ENCODE results near the gene GAGE10. TPM values are rescaled to one million over a fixed set of nuclear protein-coding genes. Genes with fewer than 3 reads are reported as not detected.
A peak's percentile ranks its signal among the peaks of the same experiment; 100 is the strongest.
"Not testable (repeated sequence)": the region's sequence is repeated elsewhere in the genome, so short reads cannot be mapped to it uniquely, and the experiment has no call there.

GAGE10 gene
- total and polyA plus RNA-seq, 2 of the 4 experiments (the other 2 are of a cell fraction), result not detected

DNA sequence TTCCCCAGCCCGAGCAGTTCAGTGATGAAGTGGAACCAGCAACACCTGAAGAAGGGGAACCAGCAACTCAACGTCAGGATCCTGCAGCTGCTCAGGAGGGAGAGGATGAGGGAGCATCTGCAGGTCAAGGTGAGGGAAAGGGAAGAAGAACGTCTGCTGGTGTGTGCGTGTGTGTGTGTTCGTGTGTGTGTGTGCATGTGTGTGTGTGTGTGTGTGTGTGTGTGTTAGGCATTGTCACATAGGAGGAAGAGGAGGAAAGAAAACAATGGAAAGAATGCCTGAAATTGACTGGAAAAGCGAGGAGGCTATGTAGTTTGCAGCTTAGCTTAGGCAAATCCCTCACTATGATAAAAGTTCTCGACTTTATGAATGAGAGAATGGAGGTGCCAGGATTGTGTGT lies 20.3 kb downstream of the GAGE10 start:
- H2AFZ ChIP-seq (replicated peaks; ENCODE audit: low read length, poor library complexity); H3K4ac ChIP-seq (ENCODE audit: low read depth, low read length); BruUV-seq (replicated peaks); in situ Hi-C loops (cut with MboI; ENCODE audit: low sequenced_read_pairs); H4K91ac ChIP-seq (ENCODE audit: insufficient read depth, low read depth, low read length); H3K4me3 ChIP-seq (ENCODE audit: insufficient read depth, low read depth, low read length); H3K9ac ChIP-seq (ENCODE audit: low read depth, low read length); H2AK9ac ChIP-seq (replicated peaks; ENCODE audit: low read depth, low read length, poor library complexity); dilution Hi-C loops (cut with HindIII; ENCODE audit: low sequenced_read_pairs, unreplicated experiment); H3K27ac ChIP-seq (ENCODE audit: insufficient read depth, low read length); H4K5ac ChIP-seq (ENCODE audit: low read depth, low read length); H4K20me1 ChIP-seq (ENCODE audit: insufficient read depth, low read length); H3K56ac ChIP-seq (ENCODE audit: extremely low read depth, insufficient read depth, low read length); POLR2A ChIA-PET (ENCODE audit: unreplicated experiment); H3K27me3 ChIP-seq (ENCODE audit: control insufficient read depth, insufficient read depth, low read length); H3K4me2 ChIP-seq (ENCODE audit: low read depth, low read length); ATAC-seq (ENCODE audit: low read depth); H4K8ac ChIP-seq (ENCODE audit: low read depth in 2 of 2, low read length in 2 of 2); intact Hi-C loops (cut with micrococcal nuclease); H3K79me1 ChIP-seq (ENCODE audit: low read depth in 1 of 2, low read length in 2 of 2); H3K4me1 ChIP-seq (ENCODE audit: control insufficient read depth, insufficient read depth, low read length); H2BK15ac ChIP-seq (ENCODE audit: low read depth, low read length); H3K9me3 ChIP-seq (ENCODE audit: control insufficient read depth, insufficient read depth, low read length); H2BK20ac ChIP-seq (ENCODE audit: low read depth, low read length); DNase-seq; CTCF ChIA-PET; H3K23ac ChIP-seq (ENCODE audit: low read depth, low read length); H3K18ac ChIP-seq (ENCODE audit: low read depth, low read length); H3K9me1 ChIP-seq (ENCODE audit: insufficient read depth, low read length); H2BK120ac ChIP-seq (ENCODE audit: low read depth, low read length); H2AK5ac ChIP-seq (ENCODE audit: low read depth, low read length); H3K36me3 ChIP-seq (ENCODE audit: control insufficient read depth, insufficient read depth, low read length); H3K14ac ChIP-seq (replicated peaks; ENCODE audit: low read depth, low read length): not testable (repeated sequence)
- H2BK5ac ChIP-seq (ENCODE audit: low read depth, low read length, poor library complexity, severe bottlenecking), result peak overlapping the region; percentile 30
- WGBS, 2 experiments (ENCODE audit: extremely low coverage in 2 of 2, insufficient read length in 1 of 2), result no CpG with 5 or more reads among the region's 7 CpGs

DNA sequence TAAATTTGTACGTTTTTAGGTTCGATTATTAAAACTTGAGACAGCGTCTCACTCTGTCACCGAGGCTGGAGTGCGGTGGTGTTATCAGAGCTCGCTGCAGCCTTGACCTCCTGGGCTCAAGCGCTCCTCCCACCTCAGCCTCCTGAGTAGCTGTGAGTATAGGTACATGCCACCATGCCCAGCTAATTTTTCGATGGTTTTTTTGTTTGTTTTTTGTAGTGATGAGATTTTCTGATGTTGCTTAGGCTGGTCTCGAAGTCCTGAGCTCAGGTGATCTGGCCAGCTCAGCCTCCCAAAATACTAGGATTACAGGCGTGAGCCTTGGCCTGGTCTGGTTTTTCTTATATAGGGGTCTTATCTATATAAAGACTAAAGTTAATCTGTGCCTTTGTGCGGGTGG lies 27.0 kb downstream of the GAGE10 start:
- H2AK9ac ChIP-seq (replicated peaks; ENCODE audit: low read depth, low read length, poor library complexity); H3K36me3 ChIP-seq (ENCODE audit: control insufficient read depth, insufficient read depth, low read length); POLR2A ChIA-PET (ENCODE audit: unreplicated experiment); H3K18ac ChIP-seq (ENCODE audit: low read depth, low read length); CTCF ChIA-PET; H2BK20ac ChIP-seq (ENCODE audit: low read depth, low read length); H4K8ac ChIP-seq (ENCODE audit: low read depth in 2 of 2, low read length in 2 of 2); BruUV-seq (replicated peaks); H2AFZ ChIP-seq (replicated peaks; ENCODE audit: low read length, poor library complexity); H3K9ac ChIP-seq (ENCODE audit: low read depth, low read length); H3K14ac ChIP-seq (replicated peaks; ENCODE audit: low read depth, low read length); DNase-seq; H2AK5ac ChIP-seq (ENCODE audit: low read depth, low read length); H4K91ac ChIP-seq (ENCODE audit: insufficient read depth, low read depth, low read length); H4K20me1 ChIP-seq (ENCODE audit: insufficient read depth, low read length); H3K79me1 ChIP-seq (ENCODE audit: low read depth in 1 of 2, low read length in 2 of 2); H3K9me1 ChIP-seq (ENCODE audit: insufficient read depth, low read length); H3K56ac ChIP-seq (ENCODE audit: extremely low read depth, insufficient read depth, low read length); H3K4me3 ChIP-seq (ENCODE audit: insufficient read depth, low read depth, low read length); H3K27ac ChIP-seq (ENCODE audit: insufficient read depth, low read length); ATAC-seq (ENCODE audit: low read depth); H2BK120ac ChIP-seq (ENCODE audit: low read depth, low read length); H3K4me1 ChIP-seq (ENCODE audit: control insufficient read depth, insufficient read depth, low read length); H3K27me3 ChIP-seq (ENCODE audit: control insufficient read depth, insufficient read depth, low read length); H3K4me2 ChIP-seq (ENCODE audit: low read depth, low read length); intact Hi-C loops (cut with micrococcal nuclease); H3K23ac ChIP-seq (ENCODE audit: low read depth, low read length); H2BK15ac ChIP-seq (ENCODE audit: low read depth, low read length); H4K5ac ChIP-seq (ENCODE audit: low read depth, low read length); H2BK5ac ChIP-seq (ENCODE audit: low read depth, low read length, poor library complexity, severe bottlenecking); in situ Hi-C loops (cut with MboI; ENCODE audit: low sequenced_read_pairs); H3K4ac ChIP-seq (ENCODE audit: low read depth, low read length); dilution Hi-C loops (cut with HindIII; ENCODE audit: low sequenced_read_pairs, unreplicated experiment); H3K9me3 ChIP-seq (ENCODE audit: control insufficient read depth, insufficient read depth, low read length): not testable (repeated sequence)
- WGBS, 2 experiments (ENCODE audit: extremely low coverage in 2 of 2, insufficient read length in 1 of 2), result no CpG with 5 or more reads among the region's 11 CpGs

Data from IMR-90 (cell line).